Gastrocnemius medialis (tissue), 4 donors: Measurements from ENCODE around the gene LEMD2. TPM values are rescaled to one million over a fixed set of nuclear protein-coding genes. Genes with fewer than 3 reads are reported as not detected.

ENCODE experiments used
- ATAC-seq, 2 donors: fragments of 150-250 bp; one replicate each; pipeline ENCODE4 v1.9.1; 2016
- DNase-seq, 2 donors: peaks; one replicate each; pipeline ENCODE4 v3.0.0-alpha.2; 2019
- H3K27ac ChIP-seq, 4 donors: fragments of 200-600 bp; sonication (generic); 1 replicate in 1 of 4; 2 replicates in 3 of 4; pipeline ENCODE4 v1.5.1; 2016 to 2018; ENCODE audit warnings: mild to moderate bottlenecking in 2 of 4, moderate library complexity in 1 of 4
- H3K27me3 ChIP-seq, 3 donors: fragments of 200-600 bp; sonication (generic) in 2 of 3; 1 replicate in 1 of 3; 2 replicates in 2 of 3; pipeline versions ENCODE4 v1.5.1 to v1.6.0; 2016 to 2019; ENCODE audit warnings: mild to moderate bottlenecking in 1 of 3, moderate library complexity in 1 of 3
- H3K36me3 ChIP-seq, 2 donors: fragments of 200-600 bp; sonication (generic) in 1 of 2; one replicate each; pipeline ENCODE4 v1.5.1; 2017 to 2018
- H3K4me1 ChIP-seq, 2 donors: fragments of 200-600 bp; sonication (generic) in 1 of 2; one replicate each; pipeline ENCODE4 v1.5.1; 2016 to 2017; ENCODE audit warnings: mild to moderate bottlenecking in 2 of 2
- H3K4me3 ChIP-seq, 4 donors: fragments of 200-600 bp; sonication (generic) in 3 of 4; 1 replicate in 1 of 4; 2 replicates in 3 of 4; pipeline ENCODE4 v1.5.1; 2016 to 2019; ENCODE audit warnings: mild to moderate bottlenecking in 2 of 4
- H3K9me3 ChIP-seq, 3 donors: fragments of 200-600 bp; sonication (generic) in 2 of 3; 1 replicate in 1 of 3; 2 replicates in 2 of 3; pipeline ENCODE4 v1.5.1; 2016 to 2019
- CTCF ChIP-seq, 5 experiments: fragments of 450-650 bp in 3 of 5; fragments of 200-600 bp in 2 of 5; sonication (generic) in 2 of 5; IDR thresholded peaks in 4 of 5; conservative IDR thresholded peaks in 1 of 5; 1 replicate in 4 of 5; 2 replicates in 1 of 5; pipeline ENCODE4 v1.5.1; 2016 to 2019; ENCODE audit warnings: antibody characterized with exemption in 5 of 5, mild to moderate bottlenecking in 3 of 5, moderate library complexity in 3 of 5
- POLR2A ChIP-seq, 2 donors: fragments of 450-650 bp; IDR thresholded peaks; one replicate each; pipeline ENCODE4 v1.6.1; 2017; ENCODE audit warnings: antibody characterized with exemption in 2 of 2, mild to moderate bottlenecking in 2 of 2, moderate library complexity in 2 of 2
- in situ Hi-C, 4 donors: fragments of 200-750 bp; cut with MboI; loops; one replicate each; pipeline versions ENCODE4 v1.15.0 to v1.8.0; 2017; ENCODE audit warnings: low sequenced_read_pairs in 4 of 4
- intact Hi-C: fragments of 100-400 bp; cut with DNase I; formaldehyde crosslinking; loops from one replicate; pipeline ENCODE4 v1.15.1; 2023; ENCODE audit warnings: low total_unique reads
- total RNA-seq, 4 donors: library from RNA; depleted of rRNA; stranded (reverse); fragments of >200 nt; gene quantifications; one replicate each; pipeline versions ENCODE4 v1.1.0 to v1.2.3, GENCODE V29; 2016

Gene LEMD2
- total RNA-seq, 4 donors from 2014 or later, result 34.1 to 39.1 (median 38.1) TPM

- peaks cover 4 to 16% (median 11%) of the 10 kb centered on the region in 3 donors for H3K27me3 ChIP-seq
- no peak for ATAC-seq
Measured at GRCh38 chr6:33819021-33819420, 30.1 kb upstream of the LEMD2 start.

GRCh38 chr6:33818293-33818692, 29.4 kb upstream of the LEMD2 start:
- no peak overlapping the region for H3K4me3 ChIP-seq
- no peaks in the 10 kb centered on the region for H3K9me3 ChIP-seq
- in situ Hi-C loops, result no loop called here
- H3K36me3 ChIP-seq, result no peaks in the 10 kb centered on the region
- DNase-seq (no peak), ATAC-seq (no peak)
- no peak overlapping the region for H3K27ac ChIP-seq
- H3K4me1 ChIP-seq, result no peaks in the 10 kb centered on the region
- intact Hi-C loops, result no loop called here
- peaks cover 12 to 19% (median 19%) of the 10 kb centered on the region in 3 donors for H3K27me3 ChIP-seq
- TF ChIP-seq CTCF (IDR thresholded peaks at IDR 0.05 in 4 of 5, conservative IDR thresholded peaks at IDR 0.05 in 1 of 5) (no peak), POLR2A (IDR thresholded peaks at IDR 0.05) (no peak)

More at GRCh38 chr6:33819021-33819420, 30.1 kb upstream of the LEMD2 start:
- intact Hi-C loops, result no loop called here
- Histone ChIP-seq H3K4me3 (no peak overlapping the region), H3K9me3 (no peaks in the 10 kb centered on the region), H3K4me1 (no peaks in the 10 kb centered on the region), H3K27ac (no peak overlapping the region), H3K36me3 (no peaks in the 10 kb centered on the region)
- in situ Hi-C loops, result no loop called here
- DNase-seq, result no peak
- TF ChIP-seq CTCF (IDR thresholded peaks at IDR 0.05 in 4 of 5, conservative IDR thresholded peaks at IDR 0.05 in 1 of 5) (no peak), POLR2A (IDR thresholded peaks at IDR 0.05) (no peak)

GRCh38 chr6:33817489-33817888, 28.6 kb upstream of the LEMD2 start:
- H3K27me3 ChIP-seq, result peaks cover 13 to 25% (median 20%) of the 10 kb centered on the region in 3 donors

GRCh38 chr6:33816911-33817310, 28.0 kb upstream of the LEMD2 start:
- in situ Hi-C loops (no loop called here), intact Hi-C loops (no loop called here)
- Histone ChIP-seq H3K4me3 (no peak overlapping the region), H3K4me1 (no peaks in the 10 kb centered on the region), H3K27me3 (peaks cover 13 to 29% (median 23%) of the 10 kb centered on the region in 3 donors), H3K36me3 (no peaks in the 10 kb centered on the region), H3K9me3 (no peaks in the 10 kb centered on the region), H3K27ac (no peak overlapping the region)
- no peak for ATAC-seq
- no peak for DNase-seq
- TF ChIP-seq POLR2A (IDR thresholded peaks at IDR 0.05), result no peak
- no peak for TF ChIP-seq CTCF (IDR thresholded peaks at IDR 0.05 in 4 of 5, conservative IDR thresholded peaks at IDR 0.05 in 1 of 5)

More at GRCh38 chr6:33817489-33817888, 28.6 kb upstream of the LEMD2 start:
- Histone ChIP-seq H3K27ac (no peak overlapping the region), H3K4me1 (no peaks in the 10 kb centered on the region), H3K4me3 (no peak overlapping the region), H3K9me3 (no peaks in the 10 kb centered on the region), H3K36me3 (no peaks in the 10 kb centered on the region)
- intact Hi-C loops (no loop called here), in situ Hi-C loops (no loop called here)
- TF ChIP-seq POLR2A (IDR thresholded peaks at IDR 0.05), result no peak
- no peak for TF ChIP-seq CTCF (IDR thresholded peaks at IDR 0.05 in 4 of 5, conservative IDR thresholded peaks at IDR 0.05 in 1 of 5)
- DNase-seq (no peak), ATAC-seq (no peak)

GRCh38 chr6:33815854-33816253, 26.9 kb upstream of the LEMD2 start:
- Histone ChIP-seq H3K4me1 (no peaks in the 10 kb centered on the region), H3K27me3 (peaks cover 13 to 29% (median 26%) of the 10 kb centered on the region in 3 donors), H3K27ac (no peak overlapping the region), H3K36me3 (no peaks in the 10 kb centered on the region), H3K4me3 (no peak overlapping the region), H3K9me3 (no peaks in the 10 kb centered on the region)
- DNase-seq (no peak), ATAC-seq (no peak)
- TF ChIP-seq CTCF (IDR thresholded peaks at IDR 0.05 in 4 of 5, conservative IDR thresholded peaks at IDR 0.05 in 1 of 5) (no peak), POLR2A (IDR thresholded peaks at IDR 0.05) (no peak)
- intact Hi-C loops, result no loop called here
- in situ Hi-C loops, result no loop called here
